Sigmoid colon (tissue), 7 donors: ENCODE results near the gene UBP1. TPM values are rescaled to one million over a fixed set of nuclear protein-coding genes. Genes with fewer than 3 reads are reported as not detected.

ENCODE experiments used
- DNase-seq: peaks from one replicate; pipeline ENCODE4 v3.0.0-alpha.2; 2019
- H3K27ac ChIP-seq, 4 donors: fragments of 200-600 bp; sonication (generic); one replicate each; pipeline ENCODE4 v1.5.1; 2016 to 2019; ENCODE audit warnings: mild to moderate bottlenecking in 1 of 4
- H3K27me3 ChIP-seq, 3 donors: fragments of 200-600 bp; sonication (generic); one replicate each; pipeline ENCODE4 v1.5.1; 2019; ENCODE audit warnings: mild to moderate bottlenecking in 1 of 3
- H3K36me3 ChIP-seq, 4 donors: fragments of 200-600 bp; sonication (generic); one replicate each; pipeline ENCODE4 v1.5.1; 2016 to 2019
- H3K4me1 ChIP-seq, 4 donors: fragments of 200-600 bp; sonication (generic); one replicate each; pipeline ENCODE4 v1.5.1; 2017 to 2019
- H3K4me3 ChIP-seq, 4 donors: fragments of 200-600 bp; sonication (generic); one replicate each; pipeline ENCODE4 v1.5.1; 2017 to 2019; ENCODE audit warnings: mild to moderate bottlenecking in 2 of 4, moderate library complexity in 1 of 4
- H3K9me3 ChIP-seq, 4 donors: fragments of 200-600 bp in 3 of 4; sonication (generic) in 3 of 4; one replicate each; pipeline versions ENCODE4 v1.5.1 to v1.6.1; 2013 to 2019
- EP300 ChIP-seq, 4 donors: sonication (generic); formaldehyde crosslinking; IDR thresholded peaks; one replicate each; pipeline ENCODE4 v1.6.1; 2017; ENCODE audit warnings: antibody characterized with exemption in 4 of 4
- POLR2A ChIP-seq, 2 donors: fragments of 450-650 bp; IDR thresholded peaks; one replicate each; pipeline ENCODE4 v1.6.1; 2016; ENCODE audit warnings: antibody characterized with exemption in 2 of 2, mild to moderate bottlenecking in 2 of 2, moderate library complexity in 2 of 2
- POLR2AphosphoS5 ChIP-seq, 4 donors: sonication (generic); formaldehyde crosslinking; IDR thresholded peaks; one replicate each; pipeline ENCODE4 v1.6.1; 2017; ENCODE audit warnings: antibody characterized with exemption in 4 of 4
- WGBS, 2 donors: extraction: QIAGEN DNeasy Blood & Tissue Kit; methylation state at CpG; one replicate each; pipeline ENCODE4 v1.1.7; 2013; 5-methylcytosine and 5-hydroxymethylcytosine counted together
- intact Hi-C: fragments of 100-400 bp; cut with DNase I; formaldehyde crosslinking; loops from one replicate; pipeline ENCODE4 v1.15.1; 2023
- polyA plus RNA-seq, 3 donors: library from polyadenylated mRNA; stranded (reverse); fragments of 200-250 nt; gene quantifications; one replicate each; pipeline ENCODE4 v1.2.3, GENCODE V29; 2013
- total RNA-seq, 4 donors: library from RNA; depleted of rRNA; stranded (reverse); fragments of >200 nt; gene quantifications; one replicate each; pipeline ENCODE4 v1.1.0, GENCODE V29; 2016
- TF ChIP-seq, protein P1 (sequence below), 4 experiments: fragments of 450-650 bp in 3 of 4; fragments of 200-600 bp in 1 of 4; IDR thresholded peaks; one replicate each; pipeline ENCODE4 v1.5.1; 2016 to 2019; ENCODE audit warnings: antibody characterized with exemption in 4 of 4, mild to moderate bottlenecking in 3 of 4, moderate library complexity in 2 of 4
- donor health status: healthy with polysubstance abuse.
- donor health status: Bipolar disorder and iron deficiency.
- donor health status: healthy.

Gene UBP1
- total and polyA plus RNA-seq, 7 donors: 30.6 to 92.0 (median 58.4) TPM

- Histone ChIP-seq H3K36me3 (peaks cover 0 to 99% (median 33%) of the 10 kb centered on the region in 4 donors), H3K27me3 (no peaks in the 10 kb centered on the region), H3K4me1 (peaks cover 0 to 29% (median 11%) of the 10 kb centered on the region in 4 donors), H3K9me3 (no peaks in the 10 kb centered on the region), H3K4me3 (no peak overlapping the region), H3K27ac (no peak overlapping the region)
- TF ChIP-seq POLR2AphosphoS5 (IDR thresholded peaks at IDR 0.05) (no peak), POLR2A (IDR thresholded peaks at IDR 0.05) (no peak), EP300 (IDR thresholded peaks at IDR 0.05) (no peak)
- TF ChIP-seq, protein P1, sequence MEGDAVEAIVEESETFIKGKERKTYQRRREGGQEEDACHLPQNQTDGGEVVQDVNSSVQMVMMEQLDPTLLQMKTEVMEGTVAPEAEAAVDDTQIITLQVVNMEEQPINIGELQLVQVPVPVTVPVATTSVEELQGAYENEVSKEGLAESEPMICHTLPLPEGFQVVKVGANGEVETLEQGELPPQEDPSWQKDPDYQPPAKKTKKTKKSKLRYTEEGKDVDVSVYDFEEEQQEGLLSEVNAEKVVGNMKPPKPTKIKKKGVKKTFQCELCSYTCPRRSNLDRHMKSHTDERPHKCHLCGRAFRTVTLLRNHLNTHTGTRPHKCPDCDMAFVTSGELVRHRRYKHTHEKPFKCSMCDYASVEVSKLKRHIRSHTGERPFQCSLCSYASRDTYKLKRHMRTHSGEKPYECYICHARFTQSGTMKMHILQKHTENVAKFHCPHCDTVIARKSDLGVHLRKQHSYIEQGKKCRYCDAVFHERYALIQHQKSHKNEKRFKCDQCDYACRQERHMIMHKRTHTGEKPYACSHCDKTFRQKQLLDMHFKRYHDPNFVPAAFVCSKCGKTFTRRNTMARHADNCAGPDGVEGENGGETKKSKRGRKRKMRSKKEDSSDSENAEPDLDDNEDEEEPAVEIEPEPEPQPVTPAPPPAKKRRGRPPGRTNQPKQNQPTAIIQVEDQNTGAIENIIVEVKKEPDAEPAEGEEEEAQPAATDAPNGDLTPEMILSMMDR (IDR thresholded peaks at IDR 0.05): no peak
- intact Hi-C loops: no loop called here
- DNase-seq: no peak
- 91 to 98% methylated on average over 1 of the region's 1 CpG for WGBS, 2 donors
These were observed 45.7 kb downstream of the UBP1 start for GRCh38 chr3:33394403-33395054.

DNA sequence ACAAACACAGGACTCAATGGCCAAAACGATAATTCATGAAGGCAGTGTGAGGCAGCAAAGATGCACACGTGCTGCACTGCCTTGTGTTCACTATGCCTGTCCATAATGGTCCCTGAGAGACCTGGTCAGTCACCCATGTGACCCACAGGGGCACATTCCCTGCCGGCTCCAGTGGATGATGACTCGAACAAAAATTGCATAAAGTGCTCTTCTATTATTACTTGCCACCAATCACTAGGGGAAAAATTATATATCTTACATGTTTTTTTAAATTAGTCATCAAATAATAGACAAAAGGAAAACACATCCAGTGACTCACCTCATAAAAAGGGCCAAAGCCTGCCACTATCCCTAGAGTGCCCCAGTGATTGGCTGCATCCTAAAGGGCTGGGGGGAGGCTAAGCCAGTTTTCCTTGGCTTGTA lies 47.5 kb downstream of the UBP1 start:
- peaks cover 0 to 96% (median 17%) of the 10 kb centered on the region in 4 donors for H3K36me3 ChIP-seq
- intact Hi-C loops: no loop called here
- H3K4me1 ChIP-seq: peaks cover 0 to 29% (median 11%) of the 10 kb centered on the region in 4 donors
- TF ChIP-seq, protein P1 (IDR thresholded peaks at IDR 0.05): no peak
- TF ChIP-seq EP300 (IDR thresholded peaks at IDR 0.05) (no peak), POLR2A (IDR thresholded peaks at IDR 0.05) (no peak), POLR2AphosphoS5 (IDR thresholded peaks at IDR 0.05) (no peak)
- H3K27ac ChIP-seq: peak overlapping the region in 1 of 4 donors; percentile 9
- no peaks in the 10 kb centered on the region for H3K27me3 ChIP-seq
- 84 to 87% methylated on average over 4 of the region's 4 CpGs for WGBS, 2 donors
- H3K9me3 ChIP-seq: no peaks in the 10 kb centered on the region
- no peak for DNase-seq
- no peak overlapping the region for H3K4me3 ChIP-seq

DNA sequence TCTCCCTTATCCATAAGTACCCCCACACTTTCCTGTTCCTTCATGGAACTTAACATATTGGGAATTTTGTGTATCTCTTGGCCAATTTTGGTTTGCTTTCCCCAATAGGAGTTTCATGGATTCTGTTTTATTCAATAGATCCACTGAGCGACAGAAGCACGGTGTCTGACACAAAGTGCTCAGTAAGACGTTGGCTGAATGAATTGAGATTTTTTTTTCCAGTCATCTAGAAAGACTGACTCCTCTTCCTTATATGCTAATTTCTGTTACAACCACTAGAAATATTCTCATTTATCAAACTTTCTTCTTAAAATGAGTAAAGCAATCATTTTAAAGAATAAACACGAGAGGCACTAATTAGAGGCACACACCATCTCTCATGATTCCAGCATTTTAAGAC lies 48.1 kb downstream of the UBP1 start:
- Histone ChIP-seq H3K27me3 (no peaks in the 10 kb centered on the region), H3K4me3 (no peak overlapping the region), H3K9me3 (no peaks in the 10 kb centered on the region), H3K36me3 (peaks cover 0 to 96% (median 19%) of the 10 kb centered on the region in 4 donors), H3K4me1 (peaks cover 0 to 29% (median 11%) of the 10 kb centered on the region in 4 donors), H3K27ac (peak overlapping the region in 3 of 4 donors; percentile 30 to 52 (median 46))
- intact Hi-C loops: no loop called here
- TF ChIP-seq EP300 (IDR thresholded peaks at IDR 0.05): no peak
- TF ChIP-seq POLR2A (IDR thresholded peaks at IDR 0.05): no peak
- TF ChIP-seq, protein P1 (IDR thresholded peaks at IDR 0.05): no peak
- no peak for TF ChIP-seq POLR2AphosphoS5 (IDR thresholded peaks at IDR 0.05)
- no peak for DNase-seq
- 93 to 94% methylated on average over 4 of the region's 4 CpGs for WGBS, 2 donors

DNA sequence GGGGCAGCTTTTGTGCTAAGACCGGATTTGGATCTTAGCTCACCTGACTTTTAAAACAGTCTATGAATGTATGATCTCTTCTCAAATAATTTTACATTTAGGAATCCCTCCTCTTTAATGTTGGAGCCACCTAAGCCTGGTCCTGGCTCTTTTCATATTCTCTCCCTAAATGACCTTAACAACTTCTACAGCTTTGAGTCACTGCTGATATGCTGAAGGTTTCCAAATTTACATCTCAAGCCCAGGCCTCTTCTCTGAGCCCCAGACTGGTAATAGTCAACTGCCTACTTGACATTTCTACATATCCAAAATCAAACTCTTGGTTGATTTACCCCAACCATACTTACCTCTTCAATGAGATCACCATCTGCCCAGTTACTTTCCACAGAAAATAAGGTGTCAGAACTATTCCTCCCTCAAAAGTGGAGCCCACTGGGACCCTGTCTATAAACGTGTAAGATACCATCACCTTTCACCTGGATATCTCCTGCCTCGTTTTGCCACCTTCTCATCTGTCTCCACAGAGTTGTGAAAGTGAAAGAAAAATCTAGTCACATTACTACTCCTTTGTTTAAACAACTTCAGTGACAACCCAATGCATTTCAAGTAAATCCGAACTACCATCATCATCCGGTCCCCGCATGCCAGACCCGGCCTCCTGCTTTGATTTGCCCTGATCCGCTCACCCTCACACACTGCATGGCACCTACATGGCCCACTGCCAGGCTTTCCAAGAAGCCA lies 48.8 kb downstream of the UBP1 start:
- intact Hi-C loops: no loop called here
- TF ChIP-seq EP300 (IDR thresholded peaks at IDR 0.05) (no peak), POLR2AphosphoS5 (IDR thresholded peaks at IDR 0.05) (no peak), POLR2A (IDR thresholded peaks at IDR 0.05) (no peak)
- TF ChIP-seq, protein P1 (IDR thresholded peaks at IDR 0.05): no peak
- Histone ChIP-seq H3K27ac (peak overlapping the region in 3 of 4 donors; percentile 30 to 52 (median 46)), H3K4me1 (peaks cover 0 to 29% (median 11%) of the 10 kb centered on the region in 4 donors), H3K36me3 (peaks cover 0 to 96% (median 14%) of the 10 kb centered on the region in 4 donors), H3K27me3 (no peaks in the 10 kb centered on the region), H3K4me3 (no peak overlapping the region), H3K9me3 (no peaks in the 10 kb centered on the region)
- 75 to 77% methylated on average over 8 of the region's 8 CpGs for WGBS, 2 donors
- no peak for DNase-seq
